Astrocyte of the spinal cord (primary cell): ENCODE results near the gene ADGRV1.

ENCODE experiments used
- DNase-seq: peaks from one replicate; pipeline ENCODE4 v3.0.0; 2011; ENCODE audit warnings: low read depth, low spot score
- H3K4me3 ChIP-seq: 2 replicates; pipeline ENCODE4 v1.5.1; 2011; ENCODE audit warnings: low read depth, mild to moderate bottlenecking, low read length, moderate library complexity
- in situ Hi-C: cut with HindIII; loops from 2 replicates; pipeline ENCODE4 v1.10.0; 2017; ENCODE audit warnings: low sequenced_read_pairs
- TF ChIP-seq, protein P1 (sequence below): IDR thresholded peaks from 2 replicates; pipeline ENCODE4 v1.5.1; 2012; ENCODE audit warnings: low read depth, mild to moderate bottlenecking, low read length, inconsistent platforms

ADGRV1 gene

DNA sequence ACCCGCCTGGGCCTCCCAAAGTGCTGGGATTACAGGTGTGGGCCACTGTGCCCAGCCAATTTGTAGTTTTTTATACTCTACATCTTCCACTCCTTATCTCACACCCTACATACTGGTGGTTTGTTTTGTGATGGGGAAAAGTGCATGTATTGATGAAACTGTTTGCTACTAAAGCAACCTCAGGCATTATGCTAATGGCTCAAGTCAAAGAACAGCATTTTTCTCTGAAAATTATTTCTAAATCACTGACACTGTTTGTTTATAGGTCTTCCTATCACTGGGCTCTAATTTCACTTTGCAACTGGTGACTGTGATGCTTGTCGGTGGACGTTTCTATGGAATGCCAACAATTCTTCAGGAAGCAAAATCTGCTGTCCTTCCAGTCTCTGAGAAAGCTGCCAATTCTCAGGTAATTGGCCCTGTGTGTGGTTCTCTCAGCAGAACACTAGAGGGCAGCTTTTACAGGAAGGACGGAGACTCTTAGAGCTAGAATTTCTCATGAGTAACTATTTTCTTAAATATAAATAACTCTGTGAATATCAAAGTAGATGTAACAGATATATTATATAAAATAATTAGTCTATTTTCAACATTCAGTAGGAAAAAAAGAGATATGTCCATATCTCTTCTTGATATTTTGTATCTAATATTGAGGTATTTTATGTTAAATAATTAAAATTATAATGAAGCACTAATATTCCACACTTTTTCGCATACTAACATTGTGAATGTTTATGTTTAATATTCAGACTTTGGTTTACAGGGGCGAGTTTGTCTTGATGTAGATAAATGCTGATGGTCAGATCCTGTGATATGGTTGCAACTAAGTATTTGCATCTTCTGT lies 244.1 kb downstream of the ADGRV1 start:
- TF ChIP-seq, protein P1, sequence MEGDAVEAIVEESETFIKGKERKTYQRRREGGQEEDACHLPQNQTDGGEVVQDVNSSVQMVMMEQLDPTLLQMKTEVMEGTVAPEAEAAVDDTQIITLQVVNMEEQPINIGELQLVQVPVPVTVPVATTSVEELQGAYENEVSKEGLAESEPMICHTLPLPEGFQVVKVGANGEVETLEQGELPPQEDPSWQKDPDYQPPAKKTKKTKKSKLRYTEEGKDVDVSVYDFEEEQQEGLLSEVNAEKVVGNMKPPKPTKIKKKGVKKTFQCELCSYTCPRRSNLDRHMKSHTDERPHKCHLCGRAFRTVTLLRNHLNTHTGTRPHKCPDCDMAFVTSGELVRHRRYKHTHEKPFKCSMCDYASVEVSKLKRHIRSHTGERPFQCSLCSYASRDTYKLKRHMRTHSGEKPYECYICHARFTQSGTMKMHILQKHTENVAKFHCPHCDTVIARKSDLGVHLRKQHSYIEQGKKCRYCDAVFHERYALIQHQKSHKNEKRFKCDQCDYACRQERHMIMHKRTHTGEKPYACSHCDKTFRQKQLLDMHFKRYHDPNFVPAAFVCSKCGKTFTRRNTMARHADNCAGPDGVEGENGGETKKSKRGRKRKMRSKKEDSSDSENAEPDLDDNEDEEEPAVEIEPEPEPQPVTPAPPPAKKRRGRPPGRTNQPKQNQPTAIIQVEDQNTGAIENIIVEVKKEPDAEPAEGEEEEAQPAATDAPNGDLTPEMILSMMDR, result peak; percentile 85
- H3K4me3 ChIP-seq, result no peak overlapping the region
- in situ Hi-C loops, result no loop called here
- DNase-seq, result peak; percentile 33

DNA sequence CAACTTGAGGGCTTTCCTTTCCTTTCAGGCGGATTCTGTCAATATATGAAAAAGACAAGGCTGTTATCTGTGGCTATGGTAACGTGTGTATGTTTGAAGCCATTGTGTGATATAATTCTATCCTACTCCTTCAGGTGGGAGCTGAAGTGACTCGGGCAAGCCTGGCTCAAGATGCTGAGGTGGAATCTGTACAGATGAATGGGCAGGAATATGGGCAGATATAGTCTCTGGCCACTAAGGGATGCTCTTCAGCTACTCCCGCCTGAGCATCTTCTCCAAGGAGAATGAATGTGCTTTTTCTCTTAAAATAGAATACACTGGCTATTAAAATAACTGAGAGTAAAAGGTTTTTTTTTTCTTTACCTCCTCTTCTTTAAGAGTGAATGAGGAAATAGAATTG lies 244.8 kb downstream of the ADGRV1 start:
- in situ Hi-C loops, result no loop called here
- TF ChIP-seq, protein P1, result peak; percentile 2

DNA sequence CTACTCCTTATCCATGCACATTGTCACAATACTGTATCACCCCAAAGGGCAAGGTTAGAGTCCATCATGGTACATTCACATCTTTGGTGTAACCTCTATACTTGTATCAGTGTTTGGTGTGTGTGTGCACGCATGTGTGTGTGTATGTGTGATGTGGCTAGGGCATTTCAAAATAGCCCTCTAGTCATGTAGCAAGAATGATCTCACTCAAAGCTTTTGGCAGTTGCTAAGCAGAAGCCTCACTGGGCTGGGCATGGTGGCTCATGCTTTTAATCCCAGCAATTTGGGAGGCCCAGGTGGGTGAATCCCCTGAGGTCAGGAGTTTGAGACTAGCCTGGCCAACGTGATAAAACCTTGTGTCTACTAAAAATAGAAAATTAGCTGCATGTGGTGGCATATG lies 245.3 kb downstream of the ADGRV1 start:
- no peak overlapping the region for H3K4me3 ChIP-seq
- TF ChIP-seq, protein P1, result no peak
- no peak for DNase-seq
- in situ Hi-C loops, result no loop called here

More for the DNA sequence above, 244.8 kb downstream of the ADGRV1 start:
- DNase-seq, result no peak
- H3K4me3 ChIP-seq, result no peak overlapping the region

DNA sequence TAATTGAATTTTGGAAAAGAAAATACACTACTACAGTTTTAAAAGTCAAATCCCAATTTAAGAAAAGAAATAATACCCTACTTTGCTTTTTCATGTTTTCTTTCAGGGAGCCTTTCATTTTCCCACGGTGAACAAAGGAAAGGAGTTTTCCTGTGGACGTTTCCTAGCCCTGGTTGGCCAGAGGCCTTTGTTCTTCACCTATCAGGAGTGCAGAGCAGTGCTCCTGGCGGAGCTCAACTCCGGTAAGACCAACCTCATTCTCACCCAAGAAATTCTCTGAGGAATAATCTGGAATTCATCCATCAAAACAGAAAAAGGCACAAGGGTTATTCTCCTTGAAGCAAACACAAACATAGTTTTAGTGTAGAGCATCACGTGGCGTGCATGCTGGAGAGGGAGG lies 248.9 kb downstream of the ADGRV1 start:
- TF ChIP-seq, protein P1, result no peak
- in situ Hi-C loops, result no loop called here

DNA sequence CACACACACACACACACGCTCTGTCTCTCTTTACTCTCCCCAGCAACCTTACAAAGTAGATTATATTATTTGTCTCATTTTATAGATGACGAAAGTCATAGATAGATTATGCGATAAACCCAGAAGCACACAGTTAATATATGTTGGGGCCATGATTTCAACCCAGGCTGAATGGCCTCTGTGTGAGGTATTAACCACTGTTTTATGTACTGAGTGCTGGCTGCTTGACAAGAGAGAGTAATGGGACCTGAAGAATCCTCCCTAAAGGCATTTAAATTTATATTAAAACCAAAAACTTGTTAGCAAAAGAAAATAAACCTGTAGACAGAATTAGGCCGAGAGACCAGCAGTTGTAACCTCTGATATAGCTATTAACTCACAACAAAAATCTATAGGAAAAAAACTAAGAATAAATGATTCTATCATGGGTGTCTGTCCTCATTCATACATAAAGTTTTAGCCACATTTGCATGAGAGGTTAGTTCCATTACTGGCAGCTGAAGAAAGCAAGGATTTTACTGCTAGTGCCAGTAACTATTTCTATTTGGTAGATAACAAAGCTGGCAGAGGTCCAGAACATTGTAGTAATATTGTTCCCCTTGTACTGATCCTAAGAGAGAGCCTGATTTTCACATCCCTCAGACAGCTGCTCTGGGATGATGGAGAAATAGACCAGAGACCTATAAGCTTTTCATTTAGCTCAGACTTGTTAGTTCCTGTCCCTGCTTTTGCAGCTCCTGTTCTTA lies 250.9 kb downstream of the ADGRV1 start:
- no peak overlapping the region for H3K4me3 ChIP-seq
- no peak for DNase-seq
- TF ChIP-seq, protein P1, result no peak
- in situ Hi-C loops, result no loop called here

More for the DNA sequence above, 248.9 kb downstream of the ADGRV1 start:
- no peak overlapping the region for H3K4me3 ChIP-seq
- no peak for DNase-seq

DNA sequence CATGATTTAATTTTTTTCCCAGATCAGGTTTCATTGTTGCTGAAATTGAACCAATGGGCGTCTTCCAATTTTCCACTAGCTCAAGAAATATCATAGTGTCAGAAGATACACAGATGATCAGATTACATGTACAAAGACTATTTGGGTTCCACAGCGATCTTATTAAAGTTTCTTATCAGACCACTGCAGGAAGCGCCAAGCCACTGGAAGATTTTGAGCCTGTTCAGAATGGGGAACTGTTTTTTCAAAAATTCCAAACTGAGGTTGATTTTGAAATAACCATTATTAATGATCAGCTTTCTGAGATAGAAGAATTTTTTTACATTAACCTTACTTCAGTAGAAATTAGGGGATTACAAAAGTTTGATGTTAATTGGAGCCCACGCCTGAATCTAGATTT lies 251.6 kb downstream of the ADGRV1 start:
- no peak for DNase-seq
- TF ChIP-seq, protein P1, result no peak
- in situ Hi-C loops, result no loop called here
- H3K4me3 ChIP-seq, result no peak overlapping the region
